ENCODE results near the gene HIVEP2.

HIVEP2 gene

DNA sequence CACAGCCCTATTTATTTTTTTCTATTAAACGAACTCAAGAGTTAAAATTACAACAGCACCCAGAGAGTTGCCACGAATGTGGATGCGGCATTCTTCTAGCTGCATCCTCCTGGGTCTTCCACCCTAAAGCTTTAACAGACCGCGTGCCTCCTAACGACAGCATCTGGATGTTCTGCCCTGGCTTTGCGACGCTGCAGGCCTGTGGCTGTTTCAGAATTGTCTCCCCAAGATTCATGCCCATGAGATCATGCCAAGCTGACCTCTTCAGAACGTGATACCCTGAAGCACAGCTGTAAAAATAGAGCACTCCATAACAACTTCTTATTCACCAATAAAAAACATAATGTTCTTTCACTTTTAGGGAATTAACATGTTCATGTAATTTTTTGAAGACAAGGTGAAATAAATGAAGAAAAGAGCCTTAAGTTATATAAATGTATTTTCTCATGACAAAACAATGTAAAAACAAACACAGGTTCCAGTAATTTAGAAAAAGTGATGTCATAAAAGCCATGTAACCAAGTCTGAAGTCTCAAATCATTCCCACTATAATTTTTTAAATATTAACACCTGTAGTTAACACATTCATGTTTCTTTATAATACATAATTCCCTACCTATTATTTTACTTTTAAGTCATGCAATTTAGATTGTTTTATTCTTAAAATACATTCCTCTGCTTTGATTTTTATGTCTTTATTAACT is 26.5 kb downstream of the HIVEP2 start:
- TF ChIP-seq, protein P1, sequence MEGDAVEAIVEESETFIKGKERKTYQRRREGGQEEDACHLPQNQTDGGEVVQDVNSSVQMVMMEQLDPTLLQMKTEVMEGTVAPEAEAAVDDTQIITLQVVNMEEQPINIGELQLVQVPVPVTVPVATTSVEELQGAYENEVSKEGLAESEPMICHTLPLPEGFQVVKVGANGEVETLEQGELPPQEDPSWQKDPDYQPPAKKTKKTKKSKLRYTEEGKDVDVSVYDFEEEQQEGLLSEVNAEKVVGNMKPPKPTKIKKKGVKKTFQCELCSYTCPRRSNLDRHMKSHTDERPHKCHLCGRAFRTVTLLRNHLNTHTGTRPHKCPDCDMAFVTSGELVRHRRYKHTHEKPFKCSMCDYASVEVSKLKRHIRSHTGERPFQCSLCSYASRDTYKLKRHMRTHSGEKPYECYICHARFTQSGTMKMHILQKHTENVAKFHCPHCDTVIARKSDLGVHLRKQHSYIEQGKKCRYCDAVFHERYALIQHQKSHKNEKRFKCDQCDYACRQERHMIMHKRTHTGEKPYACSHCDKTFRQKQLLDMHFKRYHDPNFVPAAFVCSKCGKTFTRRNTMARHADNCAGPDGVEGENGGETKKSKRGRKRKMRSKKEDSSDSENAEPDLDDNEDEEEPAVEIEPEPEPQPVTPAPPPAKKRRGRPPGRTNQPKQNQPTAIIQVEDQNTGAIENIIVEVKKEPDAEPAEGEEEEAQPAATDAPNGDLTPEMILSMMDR (IDR thresholded peaks at IDR 0.05; ENCODE audit: insufficient read depth, low read length) = no peak
- TF ChIP-seq, protein P2, sequence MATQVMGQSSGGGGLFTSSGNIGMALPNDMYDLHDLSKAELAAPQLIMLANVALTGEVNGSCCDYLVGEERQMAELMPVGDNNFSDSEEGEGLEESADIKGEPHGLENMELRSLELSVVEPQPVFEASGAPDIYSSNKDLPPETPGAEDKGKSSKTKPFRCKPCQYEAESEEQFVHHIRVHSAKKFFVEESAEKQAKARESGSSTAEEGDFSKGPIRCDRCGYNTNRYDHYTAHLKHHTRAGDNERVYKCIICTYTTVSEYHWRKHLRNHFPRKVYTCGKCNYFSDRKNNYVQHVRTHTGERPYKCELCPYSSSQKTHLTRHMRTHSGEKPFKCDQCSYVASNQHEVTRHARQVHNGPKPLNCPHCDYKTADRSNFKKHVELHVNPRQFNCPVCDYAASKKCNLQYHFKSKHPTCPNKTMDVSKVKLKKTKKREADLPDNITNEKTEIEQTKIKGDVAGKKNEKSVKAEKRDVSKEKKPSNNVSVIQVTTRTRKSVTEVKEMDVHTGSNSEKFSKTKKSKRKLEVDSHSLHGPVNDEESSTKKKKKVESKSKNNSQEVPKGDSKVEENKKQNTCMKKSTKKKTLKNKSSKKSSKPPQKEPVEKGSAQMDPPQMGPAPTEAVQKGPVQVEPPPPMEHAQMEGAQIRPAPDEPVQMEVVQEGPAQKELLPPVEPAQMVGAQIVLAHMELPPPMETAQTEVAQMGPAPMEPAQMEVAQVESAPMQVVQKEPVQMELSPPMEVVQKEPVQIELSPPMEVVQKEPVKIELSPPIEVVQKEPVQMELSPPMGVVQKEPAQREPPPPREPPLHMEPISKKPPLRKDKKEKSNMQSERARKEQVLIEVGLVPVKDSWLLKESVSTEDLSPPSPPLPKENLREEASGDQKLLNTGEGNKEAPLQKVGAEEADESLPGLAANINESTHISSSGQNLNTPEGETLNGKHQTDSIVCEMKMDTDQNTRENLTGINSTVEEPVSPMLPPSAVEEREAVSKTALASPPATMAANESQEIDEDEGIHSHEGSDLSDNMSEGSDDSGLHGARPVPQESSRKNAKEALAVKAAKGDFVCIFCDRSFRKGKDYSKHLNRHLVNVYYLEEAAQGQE (IDR thresholded peaks at IDR 0.05; ENCODE audit: insufficient replicate concordance, low read depth) = no peak
- TF ChIP-seq POLR2AphosphoS5 (IDR thresholded peaks at IDR 0.05; ENCODE audit: low read depth) (no peak), SPI1 (IDR thresholded peaks at IDR 0.05; ENCODE audit: borderline replicate concordance, low read depth) (no peak), GABPA (IDR thresholded peaks at IDR 0.05; ENCODE audit: low read depth) (no peak)
- no peak for DNase-seq (ENCODE audit: low read depth in 1 of 2, low spot score in 1 of 2)
- H3K27ac ChIP-seq (replicated peaks) = no peak overlapping the region
- no peaks in the 10 kb centered on the region for H3K27me3 ChIP-seq (ENCODE audit: insufficient read depth, poor library complexity, severe bottlenecking)
- no peak overlapping the region for H3K4me3 ChIP-seq (replicated peaks; ENCODE audit: insufficient read depth, low read length)

GRCh38 chr6:142916881-142917280 is 28.1 kb downstream of the HIVEP2 start:
- TF ChIP-seq GABPA (IDR thresholded peaks at IDR 0.05; ENCODE audit: low read depth) (no peak), POLR2AphosphoS5 (IDR thresholded peaks at IDR 0.05; ENCODE audit: low read depth) (no peak), SPI1 (IDR thresholded peaks at IDR 0.05; ENCODE audit: borderline replicate concordance, low read depth) (no peak)
- TF ChIP-seq, protein P1 (IDR thresholded peaks at IDR 0.05; ENCODE audit: insufficient read depth, low read length) = no peak
- TF ChIP-seq, protein P2 (IDR thresholded peaks at IDR 0.05; ENCODE audit: insufficient replicate concordance, low read depth) = no peak
- DNase-seq (ENCODE audit: low read depth in 1 of 2, low spot score in 1 of 2) = no peak
- H3K27me3 ChIP-seq (ENCODE audit: insufficient read depth, poor library complexity, severe bottlenecking) = no peaks in the 10 kb centered on the region
- no peak overlapping the region for H3K27ac ChIP-seq (replicated peaks)
- no peak overlapping the region for H3K4me3 ChIP-seq (replicated peaks; ENCODE audit: insufficient read depth, low read length)

DNA sequence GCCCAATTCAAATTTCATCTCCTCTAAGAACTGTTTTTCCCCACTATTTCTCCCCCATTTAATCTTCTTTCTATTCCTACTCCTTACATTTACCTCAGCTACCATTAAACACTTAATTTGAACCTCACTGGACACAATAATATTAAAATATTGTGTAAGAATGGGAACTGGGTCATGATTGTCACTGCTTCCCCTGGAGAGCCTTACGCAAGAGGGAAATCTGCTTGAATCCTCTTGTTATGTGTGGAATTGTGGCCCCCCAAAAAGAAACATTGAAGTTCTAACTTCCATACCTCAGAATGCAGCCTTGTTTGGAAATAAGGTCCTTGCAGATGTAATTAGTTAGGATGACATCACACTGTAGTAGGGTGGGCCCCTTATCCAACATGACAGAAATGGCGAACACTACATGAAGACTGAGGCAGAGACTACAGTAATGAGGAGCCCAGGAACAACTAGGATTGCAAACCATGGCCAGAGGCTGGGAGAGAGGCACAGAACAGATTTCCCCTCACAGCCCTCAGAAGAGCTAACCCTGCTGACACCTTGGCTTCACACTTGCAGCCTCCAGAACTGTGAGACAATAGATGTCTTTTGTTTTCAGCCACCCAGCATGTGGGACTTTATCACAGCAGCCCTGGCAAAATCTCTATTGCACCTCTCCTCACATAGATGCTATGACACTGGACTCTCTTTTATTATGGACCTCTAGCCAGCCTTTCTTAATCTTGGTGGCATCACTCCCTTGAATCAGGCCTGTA is 29.9 kb downstream of the HIVEP2 start:
- TF ChIP-seq, protein P2 (IDR thresholded peaks at IDR 0.05; ENCODE audit: insufficient replicate concordance, low read depth) = no peak
- TF ChIP-seq, protein P1 (IDR thresholded peaks at IDR 0.05; ENCODE audit: insufficient read depth, low read length) = no peak
- no peak for TF ChIP-seq GABPA (IDR thresholded peaks at IDR 0.05; ENCODE audit: low read depth)
- Histone ChIP-seq H3K27me3 (ENCODE audit: insufficient read depth, poor library complexity, severe bottlenecking) (no peaks in the 10 kb centered on the region), H3K27ac (replicated peaks) (no peak overlapping the region), H3K4me3 (replicated peaks; ENCODE audit: insufficient read depth, low read length) (no peak overlapping the region)
- DNase-seq (ENCODE audit: low read depth in 1 of 2, low spot score in 1 of 2) = peak in 1 of 2 experiments; percentile 22

Data from HL-60 (cell line).